Measurements from ENCODE around the gene OSBPL9.
A peak's percentile ranks its signal among the peaks of the same experiment; 100 is the strongest.

OSBPL9 gene

DNA sequence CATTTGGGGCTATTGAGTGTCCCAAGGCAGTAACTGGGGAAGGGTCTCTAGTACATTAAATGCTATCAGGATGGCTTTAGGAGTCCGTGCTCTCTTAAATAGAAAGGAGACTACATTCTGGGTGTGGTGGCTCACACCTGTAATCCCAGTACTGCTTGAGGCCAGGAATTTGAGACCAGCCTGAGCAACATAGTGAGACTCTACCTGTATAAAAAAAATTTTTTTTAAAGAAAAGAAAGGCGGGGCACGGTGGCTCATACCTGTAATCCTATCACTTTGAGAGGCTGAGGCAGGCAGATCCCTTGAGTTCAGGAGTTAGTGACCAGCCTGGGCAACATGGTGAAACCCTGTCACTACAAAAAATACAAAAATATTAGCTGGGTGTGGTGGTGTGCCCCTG lies 21.5 kb downstream of the OSBPL9 start:
- TF ChIP-seq, protein P1, sequence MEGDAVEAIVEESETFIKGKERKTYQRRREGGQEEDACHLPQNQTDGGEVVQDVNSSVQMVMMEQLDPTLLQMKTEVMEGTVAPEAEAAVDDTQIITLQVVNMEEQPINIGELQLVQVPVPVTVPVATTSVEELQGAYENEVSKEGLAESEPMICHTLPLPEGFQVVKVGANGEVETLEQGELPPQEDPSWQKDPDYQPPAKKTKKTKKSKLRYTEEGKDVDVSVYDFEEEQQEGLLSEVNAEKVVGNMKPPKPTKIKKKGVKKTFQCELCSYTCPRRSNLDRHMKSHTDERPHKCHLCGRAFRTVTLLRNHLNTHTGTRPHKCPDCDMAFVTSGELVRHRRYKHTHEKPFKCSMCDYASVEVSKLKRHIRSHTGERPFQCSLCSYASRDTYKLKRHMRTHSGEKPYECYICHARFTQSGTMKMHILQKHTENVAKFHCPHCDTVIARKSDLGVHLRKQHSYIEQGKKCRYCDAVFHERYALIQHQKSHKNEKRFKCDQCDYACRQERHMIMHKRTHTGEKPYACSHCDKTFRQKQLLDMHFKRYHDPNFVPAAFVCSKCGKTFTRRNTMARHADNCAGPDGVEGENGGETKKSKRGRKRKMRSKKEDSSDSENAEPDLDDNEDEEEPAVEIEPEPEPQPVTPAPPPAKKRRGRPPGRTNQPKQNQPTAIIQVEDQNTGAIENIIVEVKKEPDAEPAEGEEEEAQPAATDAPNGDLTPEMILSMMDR (IDR thresholded peaks at IDR 0.05; ENCODE audit: control insufficient read depth, insufficient read depth, low read depth, low read length, missing control alignments): no peak
- no peak for DNase-seq (ENCODE audit: low read depth)
- H3K4me3 ChIP-seq (ENCODE audit: control insufficient read depth, low read depth, low read length): no peak overlapping the region

DNA sequence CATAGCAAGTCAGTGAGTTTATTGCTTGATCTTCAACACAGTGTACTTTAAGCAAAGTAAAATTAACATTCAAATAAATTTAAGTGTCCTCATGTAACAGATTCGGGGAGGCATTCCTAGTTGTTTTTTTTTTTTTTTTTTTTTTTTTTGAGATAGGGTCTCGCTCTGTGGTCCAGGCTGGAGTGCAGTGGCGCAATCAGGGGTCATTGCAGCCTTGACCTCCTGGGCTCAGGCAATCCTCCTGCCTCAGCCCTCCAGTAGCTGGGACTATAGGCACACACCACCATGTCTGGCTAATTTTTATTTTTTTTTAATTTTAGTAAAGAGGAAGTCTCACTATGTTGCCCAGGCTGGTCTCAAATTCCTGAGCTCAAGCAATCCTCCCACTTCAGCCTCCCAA lies 22.8 kb downstream of the OSBPL9 start:
- no peak overlapping the region for H3K4me3 ChIP-seq (ENCODE audit: control insufficient read depth, low read depth, low read length)
- TF ChIP-seq, protein P1 (IDR thresholded peaks at IDR 0.05; ENCODE audit: control insufficient read depth, insufficient read depth, low read depth, low read length, missing control alignments): no peak
- no peak for DNase-seq (ENCODE audit: low read depth)

DNA sequence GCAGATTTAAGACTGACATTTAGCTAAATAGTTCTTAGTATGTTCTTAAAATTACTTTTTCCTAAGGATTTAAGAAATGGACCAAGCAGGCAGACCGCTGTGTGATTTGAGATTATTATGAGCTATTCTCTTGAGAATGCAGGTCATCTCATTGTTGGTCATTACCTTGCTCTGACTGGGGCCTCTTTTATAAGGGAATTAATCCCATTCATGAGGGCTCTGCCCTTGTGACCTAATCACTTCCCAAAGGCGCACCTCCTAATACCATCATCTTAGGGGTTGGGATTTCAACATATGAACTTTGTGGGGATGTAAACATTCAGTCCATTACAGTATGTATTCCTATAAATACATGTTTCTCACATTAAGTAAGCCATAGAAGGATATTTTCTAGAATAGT lies 24.2 kb downstream of the OSBPL9 start:
- DNase-seq (ENCODE audit: low read depth): no peak
- no peak overlapping the region for H3K4me3 ChIP-seq (ENCODE audit: control insufficient read depth, low read depth, low read length)
- TF ChIP-seq, protein P1 (IDR thresholded peaks at IDR 0.05; ENCODE audit: control insufficient read depth, insufficient read depth, low read depth, low read length, missing control alignments): no peak

DNA sequence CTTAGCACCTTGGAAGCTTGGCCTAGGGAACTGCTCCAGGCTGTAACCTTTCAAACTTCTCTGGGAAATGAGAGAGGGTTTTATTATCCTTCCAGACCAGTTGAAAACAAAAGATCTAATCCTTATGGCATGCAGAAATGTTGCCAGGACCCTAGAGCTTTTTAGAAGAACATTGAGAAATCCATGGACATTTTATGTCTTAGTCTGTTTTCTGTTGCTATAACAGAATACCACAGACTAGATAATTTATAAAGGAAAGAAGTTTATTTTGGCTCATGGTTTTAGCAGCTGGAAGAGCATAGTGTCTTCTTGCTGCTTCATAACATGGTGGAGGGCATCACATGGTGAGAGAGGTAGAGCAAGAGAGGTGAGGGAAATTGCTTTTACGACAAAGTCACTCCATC lies 25.8 kb downstream of the OSBPL9 start:
- no peak overlapping the region for H3K4me3 ChIP-seq (ENCODE audit: control insufficient read depth, low read depth, low read length)
- TF ChIP-seq, protein P1 (IDR thresholded peaks at IDR 0.05; ENCODE audit: control insufficient read depth, insufficient read depth, low read depth, low read length, missing control alignments): no peak
- peak; percentile 93 for DNase-seq (ENCODE audit: low read depth)

DNA sequence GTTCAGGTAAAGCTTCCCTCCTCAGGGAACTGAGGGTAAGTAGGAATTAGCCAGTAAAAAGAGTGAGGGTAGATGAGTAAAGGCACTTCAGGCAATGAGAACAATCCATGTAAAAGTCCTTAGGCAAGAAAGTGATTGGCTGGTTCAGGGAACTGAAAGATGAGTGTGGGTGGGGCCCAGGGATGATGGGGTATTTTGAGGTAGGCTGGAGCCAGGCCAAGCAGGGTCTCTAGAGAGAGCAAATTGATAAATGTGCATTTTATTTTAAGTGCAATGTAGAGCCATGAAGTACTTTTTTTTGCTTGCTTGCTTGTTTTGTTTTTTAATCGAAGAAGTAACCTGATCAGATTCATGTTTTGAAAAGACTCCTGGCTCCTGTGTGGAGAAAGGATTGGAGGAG lies 26.5 kb downstream of the OSBPL9 start:
- no peak for DNase-seq (ENCODE audit: low read depth)
- TF ChIP-seq, protein P1 (IDR thresholded peaks at IDR 0.05; ENCODE audit: control insufficient read depth, insufficient read depth, low read depth, low read length, missing control alignments): no peak
- no peak overlapping the region for H3K4me3 ChIP-seq (ENCODE audit: control insufficient read depth, low read depth, low read length)

DNA sequence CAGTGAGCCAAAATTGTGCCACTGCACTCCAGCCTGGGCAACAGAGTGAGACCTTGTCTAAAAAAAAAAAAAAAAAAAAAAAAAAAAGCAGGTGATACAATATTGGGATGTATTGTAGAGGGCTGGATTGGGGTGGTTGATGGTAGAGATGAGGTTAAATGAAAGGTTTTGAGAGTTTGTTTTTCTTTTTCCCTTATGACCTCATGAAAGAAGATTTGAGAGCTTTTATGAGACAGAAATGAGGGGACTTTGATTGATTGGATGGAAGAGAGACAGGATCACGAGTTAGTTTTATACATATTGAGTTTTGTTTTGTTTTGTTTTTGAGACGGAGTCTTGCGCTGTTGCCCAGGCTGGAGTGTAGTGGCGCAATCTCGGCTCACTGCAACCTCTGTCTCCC lies 27.1 kb downstream of the OSBPL9 start:
- no peak overlapping the region for H3K4me3 ChIP-seq (ENCODE audit: control insufficient read depth, low read depth, low read length)
- no peak for DNase-seq (ENCODE audit: low read depth)
- TF ChIP-seq, protein P1 (IDR thresholded peaks at IDR 0.05; ENCODE audit: control insufficient read depth, insufficient read depth, low read depth, low read length, missing control alignments): no peak
